RWPE1 (cell line): ENCODE measurements around the gene IL10.
A peak's percentile ranks its signal among the peaks of the same experiment; 100 is the strongest.

Experiments
- CTCF ChIA-PET: fragments of 350-600 bp; sonication (Branson Sonifier 250); formaldehyde crosslinking; extraction: SDS; loops from one replicate; lab custom pipeline; 2021; lab: Yijun Ruan, JAX
- POLR2A ChIA-PET: fragments of 400-600 bp; formaldehyde crosslinking; extraction: SDS; loops from one replicate; lab custom pipeline; 2020; ENCODE audit warnings: antibody characterized with exemption; ENCODE audit not compliant: low non-redundant PET; lab: Yijun Ruan, JAX
- DNase-seq: peaks from one replicate; pipeline ENCODE4 v3.0.0; 2012; ENCODE audit warnings: low spot score
- H3K27ac ChIP-seq: fragments of 450-650 bp; 2 replicates; pipeline ENCODE4 v1.5.1; 2017
- CTCF ChIP-seq: fragments of 450-650 bp; conservative IDR thresholded peaks from 2 replicates; pipeline ENCODE4 v1.5.1; 2017; ENCODE audit warnings: low read depth, mild to moderate bottlenecking

Gene IL10

GRCh38 chr1:206727981-206728696 is 44.2 kb downstream of the IL10 start:
- DNase-seq, result no peak
- H3K27ac ChIP-seq, result no peak overlapping the region
- TF ChIP-seq CTCF, result no peak
- ChIA-PET POLR2A (no interaction called here), CTCF (interaction anchor here (2.4 to 4.0 kb wide), 2 partner anchors 12 to 184 kb away, joined by 6 to 16 read pairs; no protein-coding TSS in a partner anchor)

- POLR2A ChIA-PET, result no interaction called here
- no peak; the same call in 1 of the 2 replicates for TF ChIP-seq CTCF
- CTCF ChIA-PET, result interaction anchor here (0.7 to 4.0 kb wide), 18 partner anchors 9 to 761 kb away, joined by 3 to 16 read pairs (median 4); partner anchors contain the start of genes DYRK3 and EIF2D
- H3K27ac ChIP-seq, result no peak overlapping the region
- no peak for DNase-seq
Observed at GRCh38 chr1:206725109-206725963, 47.0 kb downstream of the IL10 start.

- H3K27ac ChIP-seq, result peak overlapping the region; percentile 92
- peak; percentile 92 for DNase-seq
- ChIA-PET POLR2A (no interaction called here), CTCF (interaction anchor here (0.6 to 4.0 kb wide), 4 partner anchors 10 to 244 kb away, joined by 3 to 16 read pairs (median 3); no protein-coding TSS in a partner anchor)
- no peak for TF ChIP-seq CTCF
Observed at GRCh38 chr1:206723805-206724472, 48.4 kb downstream of the IL10 start.

GRCh38 chr1:206723462-206723804 is 48.9 kb downstream of the IL10 start:
- DNase-seq, result no peak

GRCh38 chr1:206722751-206723461 is 49.4 kb downstream of the IL10 start:
- ChIA-PET CTCF (interaction anchor here (0.6 to 0.8 kb wide), 2 partner anchors 88 to 189 kb away, joined by 3 to 7 read pairs; no protein-coding TSS in a partner anchor), POLR2A (interaction anchor here (0.5 kb wide), 1 partner anchor 186 kb away, joined by 3 read pairs; no protein-coding TSS in a partner anchor)
- no peak for DNase-seq
- peak overlapping the region; percentile 92 for H3K27ac ChIP-seq
- no peak for TF ChIP-seq CTCF

More at GRCh38 chr1:206723462-206723804, 48.9 kb downstream of the IL10 start:
- ChIA-PET POLR2A (no interaction called here), CTCF (interaction anchor here (0.7 to 0.8 kb wide), 2 partner anchors 42 to 188 kb away, joined by 3 to 7 read pairs; no protein-coding TSS in a partner anchor)
- H3K27ac ChIP-seq, result peak overlapping the region; percentile 92
- TF ChIP-seq CTCF, result no peak
